ENCODE results near the gene PGAM2.
A peak's percentile ranks its signal among the peaks of the same experiment; 100 is the strongest.

Gene PGAM2

DNA sequence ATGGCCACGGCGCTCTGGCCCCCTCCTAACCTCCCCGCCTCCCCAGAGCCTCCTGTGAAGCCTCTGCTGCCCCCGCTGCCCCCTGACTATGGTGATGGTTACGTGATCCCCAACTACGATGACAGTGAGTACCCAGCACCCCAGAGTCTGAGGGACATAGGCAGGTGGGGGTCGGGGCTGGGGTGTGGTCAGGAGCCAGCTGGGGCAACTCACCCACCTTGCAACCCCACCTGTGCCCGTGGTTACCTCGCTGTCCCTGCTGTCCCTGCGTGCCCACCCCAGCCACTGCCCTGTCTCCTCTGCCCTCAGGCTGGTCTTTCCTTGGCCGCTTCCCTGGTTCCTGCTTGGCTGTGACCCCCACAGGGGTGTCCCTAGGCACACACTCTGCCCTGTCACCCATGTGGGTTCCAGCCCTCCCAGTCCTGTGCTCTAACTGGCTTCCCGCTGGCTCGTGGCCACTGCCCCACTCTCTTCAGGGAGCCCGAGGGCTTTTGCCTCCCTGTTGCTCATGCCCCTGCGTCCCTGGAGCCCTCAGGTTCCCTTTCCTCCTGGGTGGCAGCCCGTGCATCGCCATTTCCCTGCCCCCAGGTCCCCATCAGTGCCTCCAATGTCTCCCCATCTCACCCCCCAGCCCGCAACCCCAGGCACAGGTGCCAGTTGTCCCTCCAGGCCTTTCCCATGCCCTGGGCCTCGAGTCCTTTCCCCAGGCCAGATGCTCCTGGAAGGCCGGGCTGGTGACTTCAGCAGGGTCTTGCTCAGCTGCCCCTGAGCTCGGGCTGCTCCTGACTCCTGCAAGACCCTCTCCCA lies 42.8 kb upstream of the PGAM2 start:
- no peaks in the 10 kb centered on the region for H3K9me3 ChIP-seq (ENCODE audit: low read length)
- no peak overlapping the region for H3K27ac ChIP-seq (ENCODE audit: low read depth, low read length)
- no peak overlapping the region for H3K4me3 ChIP-seq (ENCODE audit: low read depth in 1 of 2, low read length in 2 of 2)
- H3K4me1 ChIP-seq (ENCODE audit: insufficient read depth, low read length): no peaks in the 10 kb centered on the region
- H3K9ac ChIP-seq (ENCODE audit: low read length): no peak overlapping the region
- H3K36me3 ChIP-seq (ENCODE audit: insufficient read depth, low read length): no peaks in the 10 kb centered on the region
- peaks cover 6 to 28% of the 10 kb centered on the region in 2 donors for H3K27me3 ChIP-seq (ENCODE audit: control insufficient read depth in 1 of 2, insufficient read depth in 2 of 2, low read length in 2 of 2)

DNA sequence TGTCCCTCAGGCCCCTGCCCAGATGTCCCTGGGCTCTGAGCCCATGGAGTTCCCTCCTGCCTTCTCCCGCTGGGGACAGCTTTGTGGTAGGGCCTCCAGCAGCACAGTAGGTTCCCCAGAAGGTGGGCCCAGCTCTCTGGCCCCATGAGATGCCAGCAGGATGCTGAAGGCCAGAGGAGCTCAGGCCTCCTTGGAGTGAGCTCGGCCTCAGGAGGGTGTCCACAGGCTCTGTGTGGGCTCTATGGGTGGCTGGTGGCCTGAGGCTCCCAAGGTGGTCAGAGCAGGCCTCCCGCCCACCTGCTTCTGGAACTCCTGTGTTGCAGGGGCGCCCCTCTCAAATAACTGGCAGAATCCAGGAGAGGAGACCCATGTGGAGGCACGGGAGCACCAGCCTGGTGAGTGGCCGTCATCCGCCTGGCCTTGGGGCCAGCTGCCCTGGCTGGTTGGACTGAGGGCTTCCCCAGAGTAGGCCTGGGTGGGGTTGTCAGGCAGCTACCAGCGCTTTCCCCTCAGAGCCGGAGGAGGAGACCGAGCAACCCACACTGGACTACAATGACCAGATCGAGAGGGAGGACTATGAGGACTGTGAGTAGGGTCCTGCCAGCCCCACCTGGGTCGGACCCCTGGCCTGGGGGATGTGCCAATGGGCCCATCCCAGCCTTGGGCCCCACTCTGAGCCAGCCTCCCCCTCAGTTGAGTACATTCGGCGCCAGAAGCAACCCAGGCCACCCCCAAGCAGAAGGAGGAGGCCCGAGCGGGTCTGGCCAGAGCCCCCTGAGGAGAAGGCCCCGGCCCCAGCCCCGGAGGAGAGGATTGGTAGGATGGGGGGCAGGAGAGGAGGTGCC lies 42.0 kb upstream of the PGAM2 start:
- Histone ChIP-seq H3K4me3 (ENCODE audit: low read depth in 1 of 2, low read length in 2 of 2) (no peak overlapping the region), H3K4me1 (ENCODE audit: insufficient read depth, low read length) (no peaks in the 10 kb centered on the region), H3K27ac (ENCODE audit: low read depth, low read length) (no peak overlapping the region), H3K9me3 (ENCODE audit: low read length) (no peaks in the 10 kb centered on the region), H3K36me3 (ENCODE audit: insufficient read depth, low read length) (no peaks in the 10 kb centered on the region), H3K27me3 (ENCODE audit: control insufficient read depth in 1 of 2, insufficient read depth in 2 of 2, low read length in 2 of 2) (peaks cover 6 to 29% of the 10 kb centered on the region in 2 donors), H3K9ac (ENCODE audit: low read length) (no peak overlapping the region)

DNA sequence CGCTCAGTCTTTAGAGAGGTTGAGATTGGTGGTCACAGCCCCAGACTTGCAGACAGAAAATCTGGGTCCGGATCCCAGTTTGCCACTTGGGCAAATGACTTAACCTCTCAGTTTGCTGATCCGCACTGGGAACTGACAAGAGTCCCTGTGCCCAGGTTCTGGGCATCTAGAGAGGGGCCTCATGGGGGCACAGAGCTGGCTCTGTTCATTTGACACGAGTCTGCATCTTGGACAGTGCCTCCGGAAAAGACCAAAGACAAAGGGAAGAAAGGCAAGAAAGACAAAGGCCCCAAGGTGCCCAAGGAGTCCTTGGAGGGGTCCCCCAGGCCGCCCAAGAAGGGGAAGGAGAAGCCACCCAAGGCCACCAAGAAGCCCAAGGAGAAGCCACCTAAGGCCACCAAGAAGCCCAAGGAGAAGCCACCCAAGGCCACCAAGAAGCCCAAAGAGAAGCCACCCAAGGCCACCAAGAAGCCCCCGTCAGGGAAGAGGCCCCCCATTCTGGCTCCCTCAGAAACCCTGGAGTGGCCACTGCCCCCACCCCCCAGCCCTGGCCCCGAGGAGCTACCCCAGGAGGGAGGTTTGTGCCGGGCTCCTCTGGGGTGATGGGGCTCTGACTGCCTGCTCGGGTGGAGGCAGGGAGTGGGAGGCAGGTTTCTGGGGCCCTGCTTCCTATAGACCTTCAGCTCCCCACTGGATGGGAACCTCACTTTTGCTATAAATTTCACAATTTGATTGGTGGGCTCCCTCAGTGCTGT lies 41.1 kb upstream of the PGAM2 start:
- Histone ChIP-seq H3K4me1 (ENCODE audit: insufficient read depth, low read length) (no peaks in the 10 kb centered on the region), H3K36me3 (ENCODE audit: insufficient read depth, low read length) (no peaks in the 10 kb centered on the region), H3K9me3 (ENCODE audit: low read length) (no peaks in the 10 kb centered on the region), H3K9ac (ENCODE audit: low read length) (no peak overlapping the region), H3K27me3 (ENCODE audit: control insufficient read depth in 1 of 2, insufficient read depth in 2 of 2, low read length in 2 of 2) (peaks cover 6 to 29% of the 10 kb centered on the region in 2 donors), H3K27ac (ENCODE audit: low read depth, low read length) (no peak overlapping the region), H3K4me3 (ENCODE audit: low read depth in 1 of 2, low read length in 2 of 2) (peak overlapping the region in 1 of 2 donors; percentile 58)

DNA sequence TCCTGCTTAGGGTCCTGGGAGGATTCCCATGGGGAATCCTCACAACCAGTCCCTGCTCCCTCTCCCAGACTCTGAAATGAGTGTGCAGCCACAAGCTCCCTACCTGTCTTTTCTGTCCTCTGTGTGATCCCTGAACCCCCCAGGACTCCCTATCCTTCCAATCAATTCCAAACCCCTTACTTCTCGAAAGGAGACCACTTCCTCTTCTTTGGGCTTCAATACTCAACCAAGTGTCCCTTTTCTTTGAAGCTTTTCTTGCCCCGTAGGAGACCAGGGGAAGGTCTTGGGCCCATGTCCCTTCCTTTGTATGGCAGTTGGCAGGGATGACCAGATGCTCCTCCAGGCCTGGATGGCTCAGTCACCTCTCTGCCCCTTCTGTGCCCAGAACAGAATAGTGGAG lies 40.5 kb upstream of the PGAM2 start:
- Histone ChIP-seq H3K36me3 (ENCODE audit: insufficient read depth, low read length) (no peaks in the 10 kb centered on the region), H3K4me3 (ENCODE audit: low read depth in 1 of 2, low read length in 2 of 2) (peak overlapping the region; percentile 38 to 58), H3K4me1 (ENCODE audit: insufficient read depth, low read length) (no peaks in the 10 kb centered on the region), H3K9me3 (ENCODE audit: low read length) (no peaks in the 10 kb centered on the region), H3K27ac (ENCODE audit: low read depth, low read length) (peak overlapping the region; percentile 61), H3K9ac (ENCODE audit: low read length) (peak overlapping the region; percentile 24), H3K27me3 (ENCODE audit: control insufficient read depth in 1 of 2, insufficient read depth in 2 of 2, low read length in 2 of 2) (peaks cover 6 to 29% of the 10 kb centered on the region in 2 donors)

DNA sequence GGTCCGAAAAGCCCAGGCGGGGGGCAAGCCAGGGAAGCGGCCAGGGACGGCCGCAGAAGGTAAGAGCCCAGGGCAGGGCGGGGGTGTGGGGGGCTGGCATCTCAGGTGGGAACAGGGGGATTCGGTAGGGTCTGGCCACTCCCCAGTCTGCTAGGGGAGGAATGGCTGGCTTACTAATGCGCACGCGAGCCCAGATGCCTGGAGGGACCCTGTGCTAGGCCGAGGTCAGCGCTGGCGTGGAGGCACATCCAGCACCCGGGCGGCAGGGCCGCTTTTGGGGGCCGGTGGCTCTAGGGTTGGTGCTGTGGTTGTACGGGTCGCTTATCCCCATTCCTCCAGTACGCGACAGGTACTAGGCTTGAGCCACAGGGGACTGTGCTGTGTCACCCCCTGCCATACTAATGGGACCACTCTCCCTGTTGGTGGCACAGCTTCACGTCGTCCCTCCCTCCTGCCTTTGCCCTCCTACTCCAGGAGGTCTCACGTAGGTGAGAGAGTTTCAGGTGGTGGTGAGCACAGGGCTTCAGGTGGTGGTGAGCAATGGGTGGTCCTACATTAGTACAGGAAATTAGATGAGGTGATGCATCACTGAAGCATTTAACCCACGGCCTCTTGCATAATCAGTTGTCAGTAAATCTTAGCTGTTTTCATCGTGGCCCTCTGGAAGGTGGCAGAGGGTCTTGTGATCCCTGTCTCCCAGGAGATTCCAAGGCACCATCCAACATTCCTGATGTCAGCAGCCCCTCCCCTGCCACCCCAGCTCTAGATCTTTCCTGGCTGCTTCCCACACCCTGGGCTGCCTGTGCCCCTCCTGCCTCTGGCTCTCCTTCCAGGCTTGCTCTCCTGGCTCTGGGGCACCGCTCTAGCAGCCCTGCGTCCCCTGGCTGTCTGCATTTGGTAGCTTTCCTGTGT lies 39.7 kb upstream of the PGAM2 start:
- peak overlapping the region; percentile 58 to 64 for H3K4me3 ChIP-seq (ENCODE audit: low read depth in 1 of 2, low read length in 2 of 2)
- no peaks in the 10 kb centered on the region for H3K9me3 ChIP-seq (ENCODE audit: low read length)
- H3K27me3 ChIP-seq (ENCODE audit: control insufficient read depth in 1 of 2, insufficient read depth in 2 of 2, low read length in 2 of 2): peaks cover 6 to 29% of the 10 kb centered on the region in 2 donors
- peak overlapping the region; percentile 27 for H3K9ac ChIP-seq (ENCODE audit: low read length)
- H3K27ac ChIP-seq (ENCODE audit: low read depth, low read length): peak overlapping the region; percentile 61
- H3K4me1 ChIP-seq (ENCODE audit: insufficient read depth, low read length): no peaks in the 10 kb centered on the region
- H3K36me3 ChIP-seq (ENCODE audit: insufficient read depth, low read length): no peaks in the 10 kb centered on the region

DNA sequence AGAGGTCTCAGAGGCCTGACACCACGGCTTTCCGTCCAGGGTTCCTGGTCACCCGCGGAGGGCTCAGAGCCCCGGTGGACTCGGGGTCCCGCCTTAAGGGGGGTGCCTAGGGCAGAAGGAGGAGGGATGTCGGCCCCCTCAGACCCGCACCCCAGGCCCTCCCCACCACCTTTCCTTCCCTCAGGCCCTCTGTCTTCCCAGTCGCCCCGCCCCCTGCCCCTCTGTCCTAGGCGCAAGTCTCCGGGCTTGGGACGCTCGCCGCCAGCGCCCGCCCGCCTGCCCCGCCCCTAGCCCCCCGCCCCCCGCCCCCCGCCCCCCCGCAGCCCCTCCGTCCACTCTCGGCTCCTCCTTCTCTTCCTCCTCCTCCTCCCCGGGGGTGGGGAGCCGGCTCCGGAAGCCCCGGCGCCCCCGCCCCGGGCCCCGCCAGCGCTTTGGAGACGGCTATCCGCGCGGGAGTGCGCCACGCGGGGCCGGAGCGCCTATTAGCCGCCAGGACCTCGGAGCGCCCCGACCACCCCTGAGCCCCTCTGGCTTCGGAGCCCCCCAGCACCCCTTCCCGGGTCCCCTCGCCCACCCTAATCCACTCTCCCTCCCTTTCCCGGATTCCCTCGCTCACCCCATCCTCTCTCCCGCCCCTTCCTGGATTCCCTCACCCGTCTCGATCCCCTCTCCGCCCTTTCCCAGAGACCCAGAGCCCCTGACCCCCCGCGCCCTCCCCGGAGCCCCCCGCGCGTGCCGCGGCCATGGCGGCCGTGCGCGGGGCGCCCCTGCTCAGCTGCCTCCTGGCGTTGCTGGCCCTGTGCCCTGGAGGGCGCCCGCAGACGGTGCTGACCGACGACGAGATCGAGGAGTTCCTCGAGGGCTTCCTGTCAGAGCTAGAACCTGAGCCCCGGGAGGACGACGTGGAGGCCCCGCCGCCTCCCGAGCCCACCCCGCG lies 38.8 kb upstream of the PGAM2 start, which contains the start of gene AEBP1:
TSS of gene AEBP1 (plus strand) at position 423 of the 937 bp plus-strand sequence. CDS start at position 744, 321 bp downstream.
- peak within 1 kb of the TSS; percentile 58 to 64 for H3K4me3 ChIP-seq (ENCODE audit: low read depth in 1 of 2, low read length in 2 of 2)
- no peaks in the 10 kb centered on the region for H3K4me1 ChIP-seq (ENCODE audit: insufficient read depth, low read length)
- H3K9me3 ChIP-seq (ENCODE audit: low read length): no peaks in the 10 kb centered on the region
- H3K9ac ChIP-seq (ENCODE audit: low read length): peak within 1 kb of the TSS; percentile 27
- H3K27me3 ChIP-seq (ENCODE audit: control insufficient read depth in 1 of 2, insufficient read depth in 2 of 2, low read length in 2 of 2): peaks cover 6 to 29% of the 10 kb centered on the region in 2 donors
- peak within 1 kb of the TSS; percentile 61 for H3K27ac ChIP-seq (ENCODE audit: low read depth, low read length)
- no peaks in the 10 kb centered on the region for H3K36me3 ChIP-seq (ENCODE audit: insufficient read depth, low read length)

DNA sequence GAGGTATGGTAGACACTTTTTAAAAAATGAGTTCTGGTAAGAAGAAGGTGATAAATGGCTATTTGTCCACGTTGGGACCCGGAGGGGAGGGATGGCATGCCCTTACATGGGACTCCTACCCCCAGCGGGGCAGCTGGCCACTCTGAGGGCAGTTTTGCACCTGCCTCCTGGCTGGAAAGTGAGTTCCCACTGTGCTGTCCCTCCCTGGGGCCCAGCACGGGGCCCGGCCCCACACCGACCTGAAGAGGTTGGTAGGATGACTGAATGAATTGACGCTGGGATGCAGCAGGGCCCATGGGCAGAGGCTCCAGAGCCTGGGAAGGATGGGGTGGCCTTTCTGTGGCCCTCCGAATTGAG lies 38.2 kb upstream of the PGAM2 start:
- Histone ChIP-seq H3K4me3 (ENCODE audit: low read depth in 1 of 2, low read length in 2 of 2) (no peak overlapping the region), H3K4me1 (ENCODE audit: insufficient read depth, low read length) (no peaks in the 10 kb centered on the region), H3K36me3 (ENCODE audit: insufficient read depth, low read length) (no peaks in the 10 kb centered on the region), H3K27me3 (ENCODE audit: control insufficient read depth in 1 of 2, insufficient read depth in 2 of 2, low read length in 2 of 2) (peaks cover 6 to 29% of the 10 kb centered on the region in 2 donors), H3K27ac (ENCODE audit: low read depth, low read length) (no peak overlapping the region), H3K9ac (ENCODE audit: low read length) (no peak overlapping the region), H3K9me3 (ENCODE audit: low read length) (no peaks in the 10 kb centered on the region)

DNA sequence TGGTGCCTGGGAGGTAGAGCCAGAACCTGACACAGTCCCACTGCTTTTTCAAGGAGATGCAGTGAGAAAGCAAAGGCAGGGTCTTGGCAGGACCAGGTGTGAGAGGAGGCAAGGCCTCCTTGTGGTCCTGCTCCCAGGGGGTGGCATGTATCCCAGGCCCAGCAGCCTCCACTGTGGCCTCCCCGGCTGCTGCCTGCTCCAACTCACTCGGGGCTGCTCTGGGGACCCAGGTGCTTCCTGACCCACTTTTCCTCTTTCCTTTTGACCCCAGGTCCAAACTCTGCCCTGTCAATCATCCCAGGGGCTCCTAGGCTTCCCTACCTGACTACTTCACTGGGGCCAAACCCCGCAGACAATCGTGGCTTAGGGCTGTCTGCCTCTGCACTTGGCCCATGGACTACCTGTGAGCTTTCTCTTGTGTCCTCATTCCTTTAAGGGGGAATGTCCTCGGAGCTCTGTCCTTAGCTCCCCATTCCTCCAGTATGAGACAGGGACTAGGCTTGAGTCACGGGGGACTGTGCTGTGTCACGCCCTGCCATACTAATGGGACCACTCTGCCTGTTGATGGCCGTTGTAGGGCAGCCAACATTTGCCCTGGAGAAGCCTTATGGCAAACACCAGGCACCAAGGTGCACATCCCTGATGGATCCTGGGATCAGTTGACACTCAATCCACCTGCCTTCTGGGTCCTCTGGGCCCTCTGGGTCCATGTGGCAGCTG lies 37.6 kb upstream of the PGAM2 start:
- H3K9ac ChIP-seq (ENCODE audit: low read length): no peak overlapping the region
- H3K4me1 ChIP-seq (ENCODE audit: insufficient read depth, low read length): no peaks in the 10 kb centered on the region
- peaks cover 6 to 29% of the 10 kb centered on the region in 2 donors for H3K27me3 ChIP-seq (ENCODE audit: control insufficient read depth in 1 of 2, insufficient read depth in 2 of 2, low read length in 2 of 2)
- no peak overlapping the region for H3K27ac ChIP-seq (ENCODE audit: low read depth, low read length)
- H3K4me3 ChIP-seq (ENCODE audit: low read depth in 1 of 2, low read length in 2 of 2): no peak overlapping the region
- no peaks in the 10 kb centered on the region for H3K36me3 ChIP-seq (ENCODE audit: insufficient read depth, low read length)
- no peaks in the 10 kb centered on the region for H3K9me3 ChIP-seq (ENCODE audit: low read length)

DNA sequence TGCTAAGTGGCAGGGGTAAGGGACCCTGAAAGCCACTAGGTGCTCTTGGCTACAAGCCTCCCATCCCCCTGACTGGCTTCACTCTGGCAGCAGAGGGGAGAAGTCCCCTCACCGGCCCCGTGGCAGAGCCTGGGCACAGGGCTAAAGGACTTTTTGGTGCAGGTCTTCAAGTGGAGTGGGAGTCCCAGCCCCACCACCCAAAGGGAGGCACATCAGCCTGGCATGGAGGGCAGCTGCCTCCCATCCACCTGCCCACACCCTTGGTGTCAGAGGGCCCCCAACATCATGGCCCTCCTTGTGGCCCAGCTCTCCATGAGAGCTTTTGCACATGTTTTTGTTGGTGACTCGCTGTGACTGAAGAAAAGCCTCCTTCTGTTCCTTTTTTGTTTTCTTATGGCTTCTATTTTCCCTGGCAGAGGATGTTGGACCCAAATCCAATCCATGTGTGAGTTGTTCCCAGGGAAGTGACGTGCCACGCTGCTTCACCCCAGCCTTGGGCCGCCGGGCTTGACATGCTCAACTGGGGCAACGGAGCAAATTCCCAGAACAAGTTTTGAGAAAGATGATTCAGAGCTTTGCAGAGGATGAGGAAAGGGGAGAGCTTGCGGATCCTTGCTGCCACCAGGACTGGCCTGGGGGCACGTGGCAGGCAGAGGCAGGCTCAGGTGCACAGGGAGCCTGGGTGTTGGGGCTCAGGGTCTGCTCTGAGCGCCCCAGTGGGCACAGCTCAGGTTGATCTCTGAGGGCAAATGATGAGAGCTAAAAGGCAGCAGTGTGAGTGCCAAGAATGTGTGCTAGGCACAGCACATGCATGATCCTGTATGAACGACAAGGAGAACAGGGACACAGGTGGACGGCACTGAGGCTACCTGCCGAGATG lies 36.8 kb upstream of the PGAM2 start:
- no peaks in the 10 kb centered on the region for H3K4me1 ChIP-seq (ENCODE audit: insufficient read depth, low read length)
- no peak overlapping the region for H3K9ac ChIP-seq (ENCODE audit: low read length)
- no peak overlapping the region for H3K27ac ChIP-seq (ENCODE audit: low read depth, low read length)
- no peak overlapping the region for H3K4me3 ChIP-seq (ENCODE audit: low read depth in 1 of 2, low read length in 2 of 2)
- H3K27me3 ChIP-seq (ENCODE audit: control insufficient read depth in 1 of 2, insufficient read depth in 2 of 2, low read length in 2 of 2): peaks cover 6 to 29% of the 10 kb centered on the region in 2 donors
- H3K36me3 ChIP-seq (ENCODE audit: insufficient read depth, low read length): no peaks in the 10 kb centered on the region
- H3K9me3 ChIP-seq (ENCODE audit: low read length): no peaks in the 10 kb centered on the region

All from muscle layer of colon (tissue), 2 donors.